Measurements from ENCODE around the gene BSND.

Gene BSND

DNA sequence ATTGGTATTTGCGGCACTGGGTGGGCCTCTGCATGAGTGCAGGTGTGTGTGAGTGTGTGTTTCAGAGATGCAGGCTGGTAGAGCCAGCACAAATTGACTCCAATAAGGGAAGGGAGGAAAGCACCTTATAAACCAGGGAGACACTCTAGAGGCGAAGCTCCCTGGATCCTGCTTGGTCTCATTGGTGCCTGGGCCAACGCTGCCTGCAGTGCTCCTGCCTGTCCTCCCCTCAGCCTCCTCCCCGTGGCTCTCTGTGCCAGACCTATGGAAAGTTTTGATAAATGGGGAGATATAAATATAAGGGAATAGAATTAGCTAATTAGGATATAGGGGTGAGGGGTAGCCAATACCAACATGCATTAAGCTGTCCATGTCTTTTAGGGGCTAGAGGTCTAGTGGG lies 2.6 kb downstream of the BSND start:
- TF ChIP-seq, protein P1, sequence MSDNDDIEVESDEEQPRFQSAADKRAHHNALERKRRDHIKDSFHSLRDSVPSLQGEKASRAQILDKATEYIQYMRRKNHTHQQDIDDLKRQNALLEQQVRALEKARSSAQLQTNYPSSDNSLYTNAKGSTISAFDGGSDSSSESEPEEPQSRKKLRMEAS (IDR thresholded peaks at IDR 0.05; ENCODE audit: low read depth, low read length): no peak
- DNase-seq (ENCODE audit: low read depth): no peak
- no peak overlapping the region for H3K4me3 ChIP-seq (ENCODE audit: low read depth, low read length)

- no peak overlapping the region for H3K4me3 ChIP-seq (ENCODE audit: low read depth, low read length)
Measured at GRCh38 chr1:55002686-55003085, 4.0 kb downstream of the BSND start.

DNA sequence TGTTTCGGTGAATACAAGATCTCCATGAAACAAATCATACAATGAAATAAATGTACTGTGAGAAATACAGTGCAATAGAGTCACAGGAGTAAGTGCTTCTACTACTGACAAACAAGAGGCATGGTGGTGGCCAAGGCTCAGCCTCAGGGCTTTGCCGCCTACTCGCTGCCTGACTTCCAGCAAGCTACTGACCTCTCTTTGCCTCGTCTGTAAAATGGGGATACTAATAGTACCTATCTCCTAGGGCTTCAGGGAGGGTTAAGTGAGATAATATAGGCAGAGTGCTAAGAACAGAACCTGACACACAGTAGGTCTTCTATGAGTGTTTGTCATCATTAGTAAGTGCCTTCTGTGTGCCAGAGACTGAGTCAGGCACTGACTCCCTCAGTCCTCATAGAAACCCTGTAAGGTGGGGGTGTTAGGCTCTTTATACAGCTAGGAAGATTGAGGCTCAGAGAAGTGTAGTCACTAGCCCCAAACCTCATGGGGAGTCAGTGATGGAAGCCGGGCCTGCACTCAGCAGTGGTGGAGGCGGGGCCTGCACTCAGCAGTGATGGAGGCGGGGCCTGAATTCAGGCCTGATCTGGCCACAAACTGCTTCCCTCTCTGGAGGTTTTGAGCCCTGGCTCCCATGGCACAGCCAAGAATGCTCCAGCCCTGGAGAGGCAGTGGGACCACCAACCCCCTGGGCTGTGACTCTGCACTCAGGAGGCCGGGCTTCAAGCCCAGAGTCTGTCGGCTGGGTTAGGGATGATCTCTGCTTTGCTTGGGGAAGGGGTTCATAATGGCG lies 6.8 kb downstream of the BSND start:
- TF ChIP-seq POLR2A (IDR thresholded peaks at IDR 0.05; ENCODE audit: extremely low read depth, insufficient read length): no peak
- TF ChIP-seq CTCF (IDR thresholded peaks at IDR 0.05; ENCODE audit: low read depth, low read length): no peak
- TF ChIP-seq MYC (IDR thresholded peaks at IDR 0.05; ENCODE audit: low read depth, low read length): no peak
- TF ChIP-seq, protein P1 (IDR thresholded peaks at IDR 0.05; ENCODE audit: low read depth, low read length): no peak
- DNase-seq (ENCODE audit: low read depth): peak; percentile 31
- no peak overlapping the region for H3K4me3 ChIP-seq (ENCODE audit: low read depth, low read length)

More at GRCh38 chr1:55002686-55003085, 4.0 kb downstream of the BSND start:
- no peak for TF ChIP-seq POLR2A (IDR thresholded peaks at IDR 0.05; ENCODE audit: extremely low read depth, insufficient read length)
- TF ChIP-seq MYC (IDR thresholded peaks at IDR 0.05; ENCODE audit: low read depth, low read length): no peak
- TF ChIP-seq CTCF (IDR thresholded peaks at IDR 0.05; ENCODE audit: low read depth, low read length): no peak
- TF ChIP-seq, protein P1 (IDR thresholded peaks at IDR 0.05; ENCODE audit: low read depth, low read length): no peak
- DNase-seq (ENCODE audit: low read depth): no peak

DNA sequence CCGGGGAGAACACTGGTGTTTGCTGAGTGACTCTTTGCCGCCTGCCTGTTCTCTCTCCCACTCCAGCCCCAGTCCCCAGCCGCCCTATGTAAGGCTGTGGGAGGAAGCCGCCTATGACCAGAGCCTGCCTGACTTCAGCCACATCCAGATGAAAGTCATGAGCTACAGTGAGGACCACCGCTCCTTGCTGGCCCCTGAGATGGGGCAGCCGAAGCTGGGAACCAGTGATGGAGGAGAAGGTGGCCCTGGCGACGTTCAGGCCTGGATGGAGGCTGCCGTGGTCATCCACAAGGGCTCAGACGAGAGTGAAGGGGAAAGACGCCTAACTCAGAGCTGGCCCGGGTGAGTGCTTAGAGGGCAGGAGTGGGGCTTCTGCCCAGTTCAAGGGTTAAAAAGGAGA lies 8.2 kb downstream of the BSND start:
- H3K4me3 ChIP-seq (ENCODE audit: low read depth, low read length): no peak overlapping the region
- TF ChIP-seq MYC (IDR thresholded peaks at IDR 0.05; ENCODE audit: low read depth, low read length) (no peak), CTCF (IDR thresholded peaks at IDR 0.05; ENCODE audit: low read depth, low read length) (no peak)
- DNase-seq (ENCODE audit: low read depth): no peak

DNA sequence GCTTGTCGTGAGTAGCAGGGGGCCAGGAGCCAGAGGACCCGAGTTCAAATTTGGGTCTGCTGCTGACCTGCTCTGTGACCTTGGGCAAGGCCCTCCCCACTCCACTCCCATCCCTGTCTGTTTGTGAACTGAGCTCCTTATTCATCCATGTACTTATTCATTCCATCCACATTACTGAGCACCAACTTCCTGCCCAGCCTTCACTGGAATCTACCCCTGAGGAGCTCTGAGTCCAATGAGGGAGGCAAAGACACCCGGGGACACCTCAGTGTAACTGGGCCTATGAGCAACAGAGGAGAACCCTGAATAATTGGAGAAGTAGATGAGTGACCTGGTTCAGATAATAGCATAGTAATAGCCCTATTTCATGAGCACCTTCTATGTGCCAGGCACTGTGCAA lies 8.9 kb downstream of the BSND start:
- no peak overlapping the region for H3K4me3 ChIP-seq (ENCODE audit: low read depth, low read length)
- TF ChIP-seq MYC (IDR thresholded peaks at IDR 0.05; ENCODE audit: low read depth, low read length): no peak
- TF ChIP-seq, protein P1 (IDR thresholded peaks at IDR 0.05; ENCODE audit: low read depth, low read length): no peak
- no peak for TF ChIP-seq POLR2A (IDR thresholded peaks at IDR 0.05; ENCODE audit: extremely low read depth, insufficient read length)
- TF ChIP-seq CTCF (IDR thresholded peaks at IDR 0.05; ENCODE audit: low read depth, low read length): no peak
- DNase-seq (ENCODE audit: low read depth): no peak

DNA sequence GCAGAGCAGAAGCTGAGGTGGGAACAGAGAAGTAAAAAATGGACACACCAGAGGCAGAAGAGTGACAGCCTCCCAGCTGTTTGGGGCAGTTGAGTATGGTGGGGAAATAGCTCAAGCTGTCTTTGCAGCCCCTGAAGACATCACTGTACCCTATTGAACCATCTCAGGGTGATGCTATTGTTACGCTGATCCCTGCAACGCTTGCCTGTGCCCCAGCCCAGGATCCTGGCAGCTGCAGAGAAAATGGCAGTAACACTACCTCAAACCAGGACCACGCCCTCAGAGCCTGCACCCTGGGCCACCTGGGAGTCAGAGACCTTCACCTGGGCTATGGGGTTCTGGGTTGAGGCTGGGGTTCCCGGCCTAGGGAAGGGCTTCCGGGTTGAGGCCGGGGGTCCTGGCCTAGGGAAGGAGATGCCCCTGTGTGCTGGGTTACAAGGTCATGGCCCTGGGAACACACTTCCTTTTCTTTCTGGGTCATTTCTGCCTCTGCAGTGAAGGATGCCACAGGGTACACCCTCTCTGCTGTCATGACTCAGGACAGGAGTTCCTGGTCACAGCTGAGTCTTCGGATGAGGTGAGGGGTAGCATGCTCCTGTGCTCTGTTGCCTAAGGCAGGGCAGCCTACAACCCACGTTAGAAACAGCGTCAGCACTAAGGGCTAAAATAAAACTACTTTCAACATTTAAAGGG lies 11.6 kb downstream of the BSND start:
- no peak overlapping the region for H3K4me3 ChIP-seq (ENCODE audit: low read depth, low read length)
- DNase-seq (ENCODE audit: low read depth): no peak
- TF ChIP-seq CTCF (IDR thresholded peaks at IDR 0.05; ENCODE audit: low read depth, low read length) (no peak), MYC (IDR thresholded peaks at IDR 0.05; ENCODE audit: low read depth, low read length) (no peak), POLR2A (IDR thresholded peaks at IDR 0.05; ENCODE audit: extremely low read depth, insufficient read length) (no peak)
- TF ChIP-seq, protein P1 (IDR thresholded peaks at IDR 0.05; ENCODE audit: low read depth, low read length): no peak

All from NB4 (cell line).